NCI-H524 (cell line): ENCODE results near the gene SPDEF.
A peak's percentile ranks its signal among the peaks of the same experiment; 100 is the strongest.

Experiments
- DNase-seq, 2 experiments: peaks; one replicate each; lab custom pipeline; 2025; lab: John Stamatoyannopoulos, UW

Gene SPDEF

DNA sequence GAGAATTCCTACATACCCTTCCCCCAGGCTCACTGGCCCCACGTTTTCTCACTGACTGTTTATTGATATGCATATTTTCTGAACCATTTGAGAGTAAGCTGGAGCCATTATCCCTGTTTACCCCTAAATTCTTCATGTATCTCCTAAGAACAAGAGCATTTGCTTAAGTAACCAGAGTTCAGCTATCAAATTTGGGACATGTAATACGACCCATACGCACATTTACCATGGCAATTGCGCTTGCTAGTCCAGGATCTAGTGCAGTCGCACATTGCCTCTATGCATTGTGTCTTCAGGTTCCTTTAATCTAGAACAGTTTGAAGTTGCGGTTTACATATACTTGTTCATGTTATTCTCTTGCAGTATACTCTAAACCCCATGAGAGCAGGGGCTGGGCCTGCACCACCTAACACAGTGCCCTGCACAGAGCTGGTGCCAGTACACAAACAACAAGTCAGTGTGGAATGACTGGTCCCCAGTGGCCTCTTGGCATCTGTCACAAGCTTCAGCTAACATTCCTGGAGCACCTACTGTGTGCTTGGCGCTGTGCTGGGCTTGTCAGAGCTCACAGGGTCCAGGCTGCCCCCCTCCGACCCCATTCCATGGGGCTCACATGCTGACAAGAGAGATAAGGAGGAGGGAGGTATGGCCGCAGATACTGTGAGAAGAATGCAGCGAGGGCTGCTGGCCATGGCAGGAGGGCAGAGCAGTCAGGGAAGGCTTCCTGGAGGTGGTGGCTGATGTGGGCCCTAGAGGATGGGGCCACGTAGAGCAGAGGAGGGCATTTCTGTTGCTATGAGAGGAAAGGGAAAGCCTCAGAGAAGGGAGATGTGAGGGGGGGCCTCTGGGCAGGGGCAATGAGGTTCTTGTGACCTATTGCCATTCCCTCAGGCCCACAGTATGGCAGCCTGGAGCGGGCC lies 28.1 kb downstream of the SPDEF start:
- no peak for DNase-seq

GRCh38 chr6:34526992-34527728 lies 29.0 kb downstream of the SPDEF start:
- peak; percentile 83 to 91 for DNase-seq

GRCh38 chr6:34526241-34526972 lies 29.7 kb downstream of the SPDEF start:
- no peak for DNase-seq

- no peak for DNase-seq
These were observed 30.5 kb downstream of the SPDEF start for GRCh38 chr6:34525431-34526175.

DNA sequence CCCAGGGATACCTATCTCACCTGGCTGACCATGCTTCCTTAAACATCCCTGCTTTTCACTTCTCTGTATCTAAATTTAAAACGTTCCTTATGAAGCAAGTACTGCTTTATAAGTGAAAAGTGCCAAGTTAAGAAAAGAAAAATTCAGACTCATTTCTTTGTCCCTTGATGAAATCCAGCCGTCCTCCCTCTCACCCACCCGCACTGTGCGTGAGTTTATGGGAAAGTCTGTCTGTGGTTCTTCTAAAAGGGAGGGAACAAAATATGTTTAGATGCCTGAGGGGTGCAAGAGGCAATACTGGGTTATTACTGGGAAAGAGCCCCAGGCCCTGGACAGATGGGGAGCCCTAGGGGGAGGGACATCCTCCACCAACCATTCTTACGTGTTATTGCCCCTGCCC lies 31.2 kb downstream of the SPDEF start:
- no peak for DNase-seq

DNA sequence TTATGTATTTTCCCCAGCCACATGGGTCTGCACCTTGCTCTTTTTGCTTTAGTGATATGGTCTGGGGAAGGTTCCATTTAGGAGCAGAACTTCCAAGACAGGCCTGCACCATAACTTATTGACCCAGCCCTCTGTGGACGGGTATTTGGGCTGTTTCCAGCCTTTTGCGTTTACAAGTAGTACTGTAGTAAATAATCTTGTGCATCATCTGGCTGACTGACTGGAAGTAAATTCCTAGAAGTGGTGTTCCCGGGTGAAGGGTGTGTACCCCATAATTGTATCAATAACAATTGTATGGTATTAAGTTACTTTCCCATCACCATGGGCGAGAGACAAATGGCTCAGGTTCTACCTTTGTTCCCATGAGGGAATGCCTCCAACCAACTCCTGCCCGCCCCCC lies 31.6 kb downstream of the SPDEF start:
- DNase-seq = no peak

GRCh38 chr6:34523441-34524206 lies 32.5 kb downstream of the SPDEF start:
- peak in 1 of 2 experiments; percentile 35 for DNase-seq

GRCh38 chr6:34522761-34523160 lies 33.4 kb downstream of the SPDEF start:
- no peak for DNase-seq

GRCh38 chr6:34521463-34522285 lies 34.5 kb downstream of the SPDEF start:
- no peak for DNase-seq

GRCh38 chr6:34520645-34521462 lies 35.3 kb downstream of the SPDEF start:
- DNase-seq = no peak

GRCh38 chr6:34519971-34520644 lies 36.0 kb downstream of the SPDEF start:
- DNase-seq = no peak

- DNase-seq = no peak
These were observed 37.3 kb downstream of the SPDEF start for GRCh38 chr6:34518669-34519365.

- DNase-seq = no peak
These were observed 38.2 kb downstream of the SPDEF start for GRCh38 chr6:34517966-34518365.

GRCh38 chr6:34517461-34517881 lies 38.7 kb downstream of the SPDEF start:
- no peak for DNase-seq

- DNase-seq = no peak
These were observed 39.5 kb downstream of the SPDEF start for GRCh38 chr6:34516391-34517324.

DNA sequence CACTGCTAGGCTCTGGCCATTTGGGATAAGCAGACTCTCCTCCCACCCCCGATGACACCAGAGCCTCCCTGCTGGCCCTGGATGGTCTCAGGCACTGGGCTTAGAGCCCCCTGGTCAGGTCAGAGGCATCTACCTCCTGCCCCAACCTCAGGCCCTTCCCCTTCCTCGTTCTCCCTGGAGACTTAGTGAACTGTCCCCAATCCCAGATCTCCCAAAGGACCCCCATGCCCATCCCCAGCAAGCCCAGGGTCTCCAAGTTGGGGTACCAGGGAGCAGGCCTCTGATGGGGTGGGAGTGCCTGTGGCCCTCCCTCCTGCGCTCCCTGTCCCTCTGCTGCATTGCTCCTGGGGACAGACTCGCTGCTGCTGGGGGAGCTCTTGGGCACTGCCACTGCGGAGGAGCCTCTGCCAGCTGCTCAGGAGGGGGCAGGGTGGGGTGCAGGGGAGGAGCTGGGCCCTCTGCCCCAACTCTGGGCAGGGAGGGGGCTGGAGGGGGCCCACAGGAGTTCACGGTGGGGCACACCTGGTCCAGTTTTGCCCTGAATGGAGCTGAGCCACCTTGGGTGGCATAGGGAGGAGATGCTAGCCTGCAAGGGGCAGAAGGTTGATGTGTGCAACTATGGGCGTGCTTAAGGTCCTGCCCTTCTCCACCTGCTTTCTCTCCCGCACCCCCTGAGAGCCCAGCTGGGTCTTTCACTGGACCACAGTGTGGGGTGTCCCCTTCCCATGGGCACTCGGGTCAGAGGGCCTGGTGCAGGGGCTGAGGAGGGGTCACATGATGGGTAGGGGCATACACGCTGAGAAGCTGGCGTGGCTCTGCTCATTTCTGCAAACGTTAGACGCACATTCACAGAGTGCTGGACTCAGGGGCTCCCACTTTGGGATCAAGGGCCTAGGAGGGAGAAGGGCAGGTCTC lies 40.4 kb downstream of the SPDEF start:
- DNase-seq = peak in 1 of 2 experiments; percentile 23
